Mucosa of descending colon (tissue), 3 donors: ENCODE results near the gene GCNA. TPM values are rescaled to one million over a fixed set of nuclear protein-coding genes. Genes with fewer than 3 reads are reported as not detected.

ENCODE experiments used
- ATAC-seq: fragments of 200-7000 bp; cut with Tn5 transposase; one replicate; pipeline ENCODE4 v1.9.1; 2020; ENCODE audit warnings: mild to moderate bottlenecking, moderate library complexity
- DNase-seq, 3 donors: peaks; one replicate each; pipeline ENCODE4 v3.0.0-alpha.2; 2020
- H3K36me3 ChIP-seq: fragments of 200-600 bp; one replicate; pipeline ENCODE4 v1.8.0; 2021; ENCODE audit warnings: low read depth, mild to moderate bottlenecking
- H3K4me1 ChIP-seq: fragments of 200-600 bp; one replicate; pipeline ENCODE4 v1.8.0; 2021; ENCODE audit warnings: low read depth, mild to moderate bottlenecking
- H3K4me3 ChIP-seq: fragments of 200-600 bp; one replicate; pipeline ENCODE4 v1.8.0; 2021; ENCODE audit warnings: mild to moderate bottlenecking
- H3K9me3 ChIP-seq: fragments of 200-600 bp; one replicate; pipeline ENCODE4 v1.8.0; 2021; ENCODE audit warnings: mild to moderate bottlenecking
- CTCF ChIP-seq: fragments of 200-600 bp; IDR thresholded peaks from one replicate; pipeline ENCODE4 v1.8.0; 2022; ENCODE audit warnings: antibody characterized with exemption, mild to moderate bottlenecking
- intact Hi-C, 2 donors: fragments of 100-400 bp; cut with DNase I in 1 of 2; cut with micrococcal nuclease in 1 of 2; formaldehyde crosslinking; loops; one replicate each; pipeline versions ENCODE4 v1.11.0 to v1.11.1; 2022; cut with DNase I, micrococcal nuclease
- long read RNA-seq, 2 donors: library from polyadenylated mRNA; unstranded; transcript quantifications; one replicate each; pipeline ENCODE4 v2.0.0, GENCODE V29; 2019 to 2021
- total RNA-seq, 3 donors: library from RNA; stranded (reverse); fragmentation: NEBNext Ultra II Directional in 2 of 3; extraction: Animal tissue kit (Norgen Biotek cat#: 25700) in 2 of 3; gene quantifications; one replicate each; pipeline versions ENCODE4 v1.2.1 to v1.2.4, GENCODE V29; 2021 to 2023
- donor health status: DM: no; HTN: no; CAD: no; lungs with moderate emphysema.
- donor health status: DM: no; HTN: no; CAD: no.
- donor health status: DM: no; HTN: yes; CAD: no.

The GCNA gene, protein sequence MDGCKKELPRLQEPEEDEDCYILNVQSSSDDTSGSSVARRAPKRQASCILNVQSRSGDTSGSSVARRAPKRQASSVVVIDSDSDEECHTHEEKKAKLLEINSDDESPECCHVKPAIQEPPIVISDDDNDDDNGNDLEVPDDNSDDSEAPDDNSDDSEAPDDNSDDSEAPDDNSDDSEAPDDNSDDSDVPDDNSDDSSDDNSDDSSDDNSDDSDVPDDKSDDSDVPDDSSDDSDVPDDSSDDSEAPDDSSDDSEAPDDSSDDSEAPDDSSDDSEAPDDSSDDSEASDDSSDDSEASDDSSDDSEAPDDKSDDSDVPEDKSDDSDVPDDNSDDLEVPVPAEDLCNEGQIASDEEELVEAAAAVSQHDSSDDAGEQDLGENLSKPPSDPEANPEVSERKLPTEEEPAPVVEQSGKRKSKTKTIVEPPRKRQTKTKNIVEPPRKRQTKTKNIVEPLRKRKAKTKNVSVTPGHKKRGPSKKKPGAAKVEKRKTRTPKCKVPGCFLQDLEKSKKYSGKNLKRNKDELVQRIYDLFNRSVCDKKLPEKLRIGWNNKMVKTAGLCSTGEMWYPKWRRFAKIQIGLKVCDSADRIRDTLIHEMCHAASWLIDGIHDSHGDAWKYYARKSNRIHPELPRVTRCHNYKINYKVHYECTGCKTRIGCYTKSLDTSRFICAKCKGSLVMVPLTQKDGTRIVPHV
- 1 to 10 TPM; 1.2 to 2.0 (median 1.5) TPM for total RNA-seq
- long read RNA-seq, donor 1: 0 reads
- long read RNA-seq, donor 2: 0 reads

- TF ChIP-seq CTCF: no peak
- Histone ChIP-seq H3K4me3 (no peak within 1 kb of the TSS), H3K36me3 (no peaks in the 10 kb centered on the region), H3K4me1 (no peaks in the 10 kb centered on the region), H3K9me3 (no peaks in the 10 kb centered on the region)
- DNase-seq (no peak), ATAC-seq (no peak)
- intact Hi-C loops: loop anchor here in 1 of 2 donors (10.0 kb wide), 1 partner anchor 174 kb away; no protein-coding TSS in a partner anchor
Observed at GRCh38 chrX:71578253-71579135, at the start of gene GCNA. GCNA (plus strand) TSS chrX:71578437; CDS start chrX:71580822, 2,385 bp downstream.

GRCh38 chrX:71532078-71532752 lies 46.0 kb upstream of the GCNA start:
- H3K4me3 ChIP-seq: no peak overlapping the region
- no peaks in the 10 kb centered on the region for H3K4me1 ChIP-seq
- peak; percentile 58 for ATAC-seq
- peak in 2 of 3 donors; percentile 26 to 47 for DNase-seq
- TF ChIP-seq CTCF: no peak
- no peaks in the 10 kb centered on the region for H3K9me3 ChIP-seq
- intact Hi-C loops: no loop called here
- no peaks in the 10 kb centered on the region for H3K36me3 ChIP-seq

- no peak for TF ChIP-seq CTCF
- DNase-seq (peak; percentile 94 to 97 (median 94)), ATAC-seq (peak; percentile 94)
- peak within 1 kb of the TSS; percentile 48 for H3K4me3 ChIP-seq
- H3K9me3 ChIP-seq: no peaks in the 10 kb centered on the region
- intact Hi-C loops: no loop called here
- no peaks in the 10 kb centered on the region for H3K4me1 ChIP-seq
- no peaks in the 10 kb centered on the region for H3K36me3 ChIP-seq
Observed at GRCh38 chrX:71532753-71533425, 45.3 kb upstream of the GCNA start, which contains the start of gene OGT. OGT (plus strand) TSS chrX:71533104; CDS start chrX:71533300, 196 bp downstream.

GRCh38 chrX:71533516-71533850 lies 44.8 kb upstream of the GCNA start:
- TF ChIP-seq CTCF: no peak
- peak overlapping the region; percentile 48 for H3K4me3 ChIP-seq
- no peaks in the 10 kb centered on the region for H3K4me1 ChIP-seq
- H3K9me3 ChIP-seq: no peaks in the 10 kb centered on the region
- DNase-seq (peak in 1 of 3 donors; percentile 17), ATAC-seq (no peak)
- intact Hi-C loops: no loop called here
- H3K36me3 ChIP-seq: no peaks in the 10 kb centered on the region
